Activated CD4-positive, alpha-beta memory T cell treated with anti-CD3 and anti-CD28 coated beads for 36 hours (primary cell): ENCODE measurements around the gene COL1A2. TPM values are rescaled to one million over a fixed set of nuclear protein-coding genes. Genes with fewer than 3 reads are reported as not detected.

Experiments used
- CTCF ChIA-PET: fragments of 350-600 bp; sonication (Branson Sonifier 250); formaldehyde crosslinking; loops from one replicate; lab custom pipeline; 2021; ENCODE audit warnings: antibody characterized with exemption, inconsistent platforms; lab: Charles Lee
- POLR2A ChIA-PET: fragments of 350-600 bp; sonication (Branson Sonifier 250); formaldehyde crosslinking; loops from one replicate; lab custom pipeline; 2021; ENCODE audit warnings: antibody characterized with exemption; lab: Charles Lee
- DNase-seq: peaks from one replicate; pipeline ENCODE4 v3.0.0-alpha.2; 2020
- H3K27ac Mint-ChIP-seq: one replicate; pipeline ENCODE4 v1.8.0; 2021; ENCODE audit warnings: mixed read lengths
- H3K27me3 Mint-ChIP-seq: one replicate; pipeline ENCODE4 v1.8.0; 2021; ENCODE audit warnings: mixed read lengths
- H3K36me3 Mint-ChIP-seq: one replicate; pipeline ENCODE4 v1.8.0; 2021; ENCODE audit warnings: mixed read lengths
- H3K4me1 Mint-ChIP-seq: one replicate; pipeline ENCODE4 v1.8.0; 2021; ENCODE audit warnings: low read depth, mixed read lengths
- H3K4me3 Mint-ChIP-seq: one replicate; pipeline ENCODE4 v1.8.0; 2021; ENCODE audit warnings: mild to moderate bottlenecking, mixed read lengths
- H3K9me3 Mint-ChIP-seq: one replicate; pipeline ENCODE4 v1.8.0; 2021; ENCODE audit warnings: mixed read lengths
- intact Hi-C: fragments of 100-400 bp; cut with micrococcal nuclease; formaldehyde crosslinking; loops from one replicate; pipeline ENCODE4 v1.15.1; 2023
- total RNA-seq, 2 experiments: library from RNA; stranded (reverse); gene quantifications; one replicate each; pipeline ENCODE4 v1.2.3, GENCODE V29; 2021

COL1A2 gene
- total RNA-seq, 2 experiments from 2014 or later, result not detected

DNA sequence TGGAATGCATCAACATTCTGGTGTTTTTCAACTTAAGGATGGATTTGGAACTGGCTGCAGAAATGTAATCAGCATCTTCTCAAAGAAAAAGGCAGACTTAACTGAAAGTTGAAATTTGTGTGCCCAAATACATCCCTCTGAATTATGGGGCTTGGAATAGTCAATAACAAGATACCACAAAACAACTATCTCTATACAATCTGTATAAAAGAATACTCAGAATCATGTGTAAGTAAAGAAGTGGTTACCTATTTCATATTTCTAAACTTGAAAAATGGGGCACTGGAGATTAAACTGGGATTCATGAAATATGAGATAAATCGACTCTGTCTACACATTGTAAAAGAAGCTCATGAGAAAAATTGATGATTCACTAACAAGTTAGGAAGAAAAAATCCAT is 6.2 kb upstream of the COL1A2 start:
- H3K9me3 Mint-ChIP-seq, result no peaks in the 10 kb centered on the region
- H3K4me1 Mint-ChIP-seq, result no peaks in the 10 kb centered on the region
- no peak overlapping the region for H3K4me3 Mint-ChIP-seq
- H3K36me3 Mint-ChIP-seq, result no peaks in the 10 kb centered on the region
- no peak overlapping the region for H3K27ac Mint-ChIP-seq
- intact Hi-C loops, result no loop called here
- CTCF ChIA-PET, result no interaction called here
- POLR2A ChIA-PET, result no interaction called here
- H3K27me3 Mint-ChIP-seq, result peaks cover 11% of the 10 kb centered on the region
- DNase-seq, result no peak

GRCh38 chr7:94389381-94389780 is 5.3 kb upstream of the COL1A2 start:
- CTCF ChIA-PET, result interaction anchor here (0.6 kb wide), 1 partner anchor 21 kb away, joined by 3 read pairs; no protein-coding TSS in a partner anchor
- H3K9me3 Mint-ChIP-seq, result no peaks in the 10 kb centered on the region
- POLR2A ChIA-PET, result no interaction called here

GRCh38 chr7:94391726-94392392 is 2.8 kb upstream of the COL1A2 start:
- Mint-ChIP-seq H3K4me3 (no peak overlapping the region), H3K27me3 (peaks cover 36% of the 10 kb centered on the region), H3K27ac (no peak overlapping the region), H3K36me3 (no peaks in the 10 kb centered on the region), H3K4me1 (peaks cover 6% of the 10 kb centered on the region), H3K9me3 (no peaks in the 10 kb centered on the region)
- no peak for DNase-seq
- POLR2A ChIA-PET, result no interaction called here
- intact Hi-C loops, result loop anchor here (10.0 kb wide), 2 partner anchors 307 to 1147 kb away; no protein-coding TSS in a partner anchor
- CTCF ChIA-PET, result no interaction called here

More at GRCh38 chr7:94389381-94389780, 5.3 kb upstream of the COL1A2 start:
- no peaks in the 10 kb centered on the region for H3K4me1 Mint-ChIP-seq
- H3K4me3 Mint-ChIP-seq, result no peak overlapping the region
- no peak for DNase-seq
- H3K36me3 Mint-ChIP-seq, result no peaks in the 10 kb centered on the region
- H3K27ac Mint-ChIP-seq, result no peak overlapping the region
- intact Hi-C loops, result no loop called here
- peaks cover 17% of the 10 kb centered on the region for H3K27me3 Mint-ChIP-seq

- H3K4me1 Mint-ChIP-seq, result peaks cover 6% of the 10 kb centered on the region
- CTCF ChIA-PET, result no interaction called here
- no peaks in the 10 kb centered on the region for H3K9me3 Mint-ChIP-seq
- intact Hi-C loops, result loop anchor here (10.0 kb wide), 2 partner anchors 308 to 1148 kb away; no protein-coding TSS in a partner anchor
- H3K27ac Mint-ChIP-seq, result no peak overlapping the region
- POLR2A ChIA-PET, result no interaction called here
- no peaks in the 10 kb centered on the region for H3K36me3 Mint-ChIP-seq
- H3K27me3 Mint-ChIP-seq, result peaks cover 36% of the 10 kb centered on the region
- no peak overlapping the region for H3K4me3 Mint-ChIP-seq
- no peak for DNase-seq
Observed at GRCh38 chr7:94392393-94392786, 2.3 kb upstream of the COL1A2 start.

GRCh38 chr7:94393246-94394108 is 1.2 kb upstream of the COL1A2 start:
- POLR2A ChIA-PET, result no interaction called here
- H3K36me3 Mint-ChIP-seq, result no peaks in the 10 kb centered on the region
- H3K4me1 Mint-ChIP-seq, result peaks cover 6% of the 10 kb centered on the region
- CTCF ChIA-PET, result no interaction called here
- no peak for DNase-seq
- no peak overlapping the region for H3K4me3 Mint-ChIP-seq
- intact Hi-C loops, result loop anchor here (2.0 to 10.0 kb wide), 4 partner anchors 309 to 1149 kb away; no protein-coding TSS in a partner anchor
- H3K27me3 Mint-ChIP-seq, result peaks cover 36% of the 10 kb centered on the region
- no peak overlapping the region for H3K27ac Mint-ChIP-seq
- no peaks in the 10 kb centered on the region for H3K9me3 Mint-ChIP-seq

GRCh38 chr7:94394109-94394436 is 622 bp upstream of the COL1A2 start:
- Mint-ChIP-seq H3K27ac (no peak overlapping the region), H3K4me1 (peaks cover 6% of the 10 kb centered on the region), H3K36me3 (no peaks in the 10 kb centered on the region), H3K9me3 (no peaks in the 10 kb centered on the region), H3K4me3 (no peak overlapping the region), H3K27me3 (peaks cover 38% of the 10 kb centered on the region)
- ChIA-PET POLR2A (no interaction called here), CTCF (interaction anchor here (1.2 kb wide), 1 partner anchor 951 kb away, joined by 6 read pairs; no protein-coding TSS in a partner anchor)
- no peak for DNase-seq
- intact Hi-C loops, result loop anchor here (2.0 to 10.0 kb wide), 4 partner anchors 309 to 1149 kb away; no protein-coding TSS in a partner anchor

DNA sequence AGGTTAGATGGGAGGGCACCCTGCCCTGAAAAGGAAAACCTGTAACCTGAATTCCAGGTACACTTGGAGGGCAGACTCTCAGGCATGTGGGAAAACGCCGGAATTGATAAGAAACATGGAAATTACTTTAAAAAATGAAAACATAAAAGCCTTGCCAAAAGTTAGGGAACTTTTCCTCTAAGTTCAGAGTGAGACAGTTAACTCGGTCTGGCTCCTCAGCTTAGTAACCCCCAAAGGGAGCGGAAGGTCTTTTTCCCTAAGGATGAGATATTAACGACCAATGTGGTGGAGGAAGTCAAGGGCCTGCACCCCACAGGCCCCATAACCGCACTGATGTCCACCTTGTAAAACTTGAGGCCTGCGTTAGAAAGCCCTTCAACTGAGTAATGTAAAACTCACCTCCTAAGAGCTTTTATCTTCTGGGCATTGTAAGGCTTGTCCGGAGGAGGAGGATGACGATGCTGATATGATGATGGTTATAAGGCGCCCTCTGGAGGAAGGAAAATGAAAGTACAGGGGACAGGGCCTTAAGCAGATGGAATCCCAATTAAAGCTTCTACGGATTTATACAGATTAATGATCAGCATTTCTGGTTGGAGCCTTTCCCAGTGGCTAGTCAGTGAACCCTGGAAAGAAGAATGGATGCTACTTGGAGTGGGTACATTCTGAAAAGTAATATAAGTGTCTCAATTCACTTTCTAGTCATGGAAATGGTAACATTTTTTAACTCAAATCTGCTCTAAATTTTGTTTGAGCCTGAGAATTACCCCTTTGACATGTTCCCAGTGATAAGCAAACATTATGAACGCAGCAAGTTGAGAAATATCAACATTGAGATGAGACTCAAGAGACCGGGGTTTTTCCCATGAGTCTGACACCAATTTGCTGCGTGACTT is 694 bp downstream of the COL1A2 start:
- POLR2A ChIA-PET, result no interaction called here
- H3K27ac Mint-ChIP-seq, result no peak overlapping the region
- intact Hi-C loops, result loop anchor here (2.0 to 10.0 kb wide), 4 partner anchors 311 to 1151 kb away; no protein-coding TSS in a partner anchor

DNA sequence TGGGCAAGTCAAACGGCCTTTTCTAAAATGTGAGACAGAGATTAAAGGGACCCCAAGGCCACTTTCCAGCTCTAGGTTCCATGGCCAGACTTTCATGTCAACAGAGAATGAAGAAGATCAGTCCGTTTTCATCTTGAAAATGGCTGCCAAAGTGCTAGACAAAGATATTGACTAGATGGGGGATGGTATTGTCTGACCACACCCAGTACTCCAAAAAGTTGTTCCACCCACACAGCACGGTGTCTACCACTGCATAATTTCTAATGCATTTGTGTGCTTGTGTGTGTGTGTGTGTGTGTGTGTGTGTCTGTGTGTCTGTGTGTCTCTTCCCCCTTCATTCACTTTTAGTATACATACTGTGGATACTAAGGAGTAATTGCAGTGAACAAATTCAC is 1.3 kb downstream of the COL1A2 start:
- no peak for DNase-seq
- intact Hi-C loops, result loop anchor here (10.0 kb wide), 2 partner anchors 311 to 1151 kb away; no protein-coding TSS in a partner anchor
- Mint-ChIP-seq H3K27me3 (peaks cover 39% of the 10 kb centered on the region), H3K36me3 (no peaks in the 10 kb centered on the region), H3K27ac (no peak overlapping the region), H3K9me3 (no peaks in the 10 kb centered on the region), H3K4me1 (peaks cover 6% of the 10 kb centered on the region), H3K4me3 (no peak overlapping the region)
- POLR2A ChIA-PET, result no interaction called here
- CTCF ChIA-PET, result interaction anchor here (1.0 to 1.5 kb wide), 4 partner anchors 68 to 934 kb away, joined by 3 read pairs; partner anchors contain the start of gene GNGT1

More for the DNA sequence above, 694 bp downstream of the COL1A2 start:
- H3K36me3 Mint-ChIP-seq, result no peaks in the 10 kb centered on the region
- H3K4me3 Mint-ChIP-seq, result no peak overlapping the region
- H3K4me1 Mint-ChIP-seq, result peaks cover 6% of the 10 kb centered on the region
- no peaks in the 10 kb centered on the region for H3K9me3 Mint-ChIP-seq
- DNase-seq, result peak; percentile 32
- CTCF ChIA-PET, result interaction anchor here (1.0 to 1.5 kb wide), 5 partner anchors 69 to 953 kb away, joined by 3 to 6 read pairs (median 3); partner anchors contain the start of gene GNGT1
- peaks cover 39% of the 10 kb centered on the region for H3K27me3 Mint-ChIP-seq

DNA sequence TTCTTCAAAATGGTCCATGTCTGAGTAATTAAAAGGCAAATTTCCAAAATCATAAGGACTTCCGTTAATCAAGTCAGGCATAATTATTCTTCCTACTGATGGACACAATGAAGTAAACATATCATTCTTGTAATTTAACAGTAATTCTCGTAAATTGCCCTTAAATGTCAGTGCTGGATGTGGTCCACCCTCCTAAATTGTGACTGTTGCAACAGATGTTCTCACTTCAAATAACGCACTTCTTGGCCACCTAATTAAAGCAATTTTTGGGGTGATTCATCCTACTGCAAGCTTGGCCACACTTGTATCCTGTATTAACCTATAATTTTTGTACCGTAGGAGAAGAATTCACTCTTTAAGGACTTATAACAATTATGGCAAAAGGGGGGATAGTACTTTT is 1.9 kb downstream of the COL1A2 start:
- no peaks in the 10 kb centered on the region for H3K9me3 Mint-ChIP-seq
- intact Hi-C loops, result loop anchor here (10.0 kb wide), 2 partner anchors 312 to 1152 kb away; no protein-coding TSS in a partner anchor
- H3K4me3 Mint-ChIP-seq, result no peak overlapping the region
- DNase-seq, result no peak
- POLR2A ChIA-PET, result no interaction called here
- H3K36me3 Mint-ChIP-seq, result no peaks in the 10 kb centered on the region
- CTCF ChIA-PET, result interaction anchor here (0.8 to 1.5 kb wide), 2 partner anchors 40 to 490 kb away, joined by 3 read pairs; partner anchors contain the start of gene GNGT1
- H3K4me1 Mint-ChIP-seq, result peaks cover 6% of the 10 kb centered on the region
- H3K27me3 Mint-ChIP-seq, result peaks cover 38% of the 10 kb centered on the region
- no peak overlapping the region for H3K27ac Mint-ChIP-seq

- peaks cover 40% of the 10 kb centered on the region for H3K27me3 Mint-ChIP-seq
- no peaks in the 10 kb centered on the region for H3K36me3 Mint-ChIP-seq
- intact Hi-C loops, result loop anchor here (10.0 kb wide), 2 partner anchors 313 to 1153 kb away; no protein-coding TSS in a partner anchor
- H3K27ac Mint-ChIP-seq, result no peak overlapping the region
- no peak for DNase-seq
- peaks cover 6% of the 10 kb centered on the region for H3K4me1 Mint-ChIP-seq
- H3K9me3 Mint-ChIP-seq, result no peaks in the 10 kb centered on the region
- ChIA-PET POLR2A (no interaction called here), CTCF (no interaction called here)
- no peak overlapping the region for H3K4me3 Mint-ChIP-seq
Observed at GRCh38 chr7:94397722-94398121, 3.0 kb downstream of the COL1A2 start.

GRCh38 chr7:94398841-94399240 is 4.1 kb downstream of the COL1A2 start:
- Mint-ChIP-seq H3K27me3 (peaks cover 33% of the 10 kb centered on the region), H3K9me3 (no peaks in the 10 kb centered on the region), H3K36me3 (no peaks in the 10 kb centered on the region), H3K4me1 (peaks cover 6% of the 10 kb centered on the region), H3K27ac (no peak overlapping the region), H3K4me3 (no peak overlapping the region)
- DNase-seq, result no peak
- POLR2A ChIA-PET, result no interaction called here
- intact Hi-C loops, result loop anchor here (10.0 kb wide), 2 partner anchors 314 to 1154 kb away; no protein-coding TSS in a partner anchor
- CTCF ChIA-PET, result no interaction called here
